GM23338 (cell line): ENCODE measurements around the gene GCAT. TPM values are rescaled to one million over a fixed set of nuclear protein-coding genes. Genes with fewer than 3 reads are reported as not detected.

ENCODE experiments used
- ATAC-seq: fragments of 200-7000 bp; cut with Tn5 transposase; 3 replicates; pipeline ENCODE4 v1.9.1; 2020
- DNase-seq: peaks from one replicate; pipeline ENCODE4 v3.0.0-alpha.2; 2015; ENCODE audit warnings: low spot score
- H2AFZ ChIP-seq: fragments of 200-600 bp; sonication (generic); 2 replicates; pipeline ENCODE4 v1.8.0; 2016; ENCODE audit warnings: antibody characterized with exemption, mild to moderate bottlenecking, moderate library complexity
- H3F3A ChIP-seq: fragments of 200-600 bp; sonication (generic); replicated peaks from 2 replicates; pipeline ENCODE4 v1.8.0; 2017; ENCODE audit warnings: antibody characterized with exemption, mixed run types, low read depth
- H3K27ac ChIP-seq: fragments of 200-600 bp; sonication (generic); 2 replicates; pipeline ENCODE4 v1.6.1; 2016; ENCODE audit warnings: low read depth
- H3K27me3 ChIP-seq: fragments of 200-600 bp; sonication (generic); 2 replicates; pipeline ENCODE4 v1.8.0; 2016; ENCODE audit warnings: mild to moderate bottlenecking, mixed run types, moderate library complexity; ENCODE audit not compliant: insufficient read depth
- H3K36me3 ChIP-seq: fragments of 200-600 bp; sonication (generic); 2 replicates; pipeline ENCODE4 v1.8.0; 2016; ENCODE audit warnings: mild to moderate bottlenecking; ENCODE audit not compliant: insufficient read depth
- H3K4me1 ChIP-seq: fragments of 200-600 bp; sonication (generic); 2 replicates; pipeline ENCODE4 v1.8.0; 2016; ENCODE audit warnings: mild to moderate bottlenecking, moderate library complexity; ENCODE audit not compliant: insufficient read depth
- H3K4me2 ChIP-seq: fragments of 200-600 bp; sonication (generic); 2 replicates; pipeline ENCODE4 v1.7.1; 2017; ENCODE audit warnings: mixed run types
- H3K4me3 ChIP-seq: fragments of 200-600 bp; sonication (generic); 2 replicates; pipeline ENCODE4 v1.6.1; 2016; ENCODE audit warnings: mixed run types
- H3K79me2 ChIP-seq: fragments of 200-600 bp; sonication (generic); replicated peaks from 2 replicates; pipeline ENCODE4 v1.8.0; 2017; ENCODE audit warnings: mild to moderate bottlenecking; ENCODE audit not compliant: insufficient read depth
- H3K9me2 ChIP-seq: fragments of 200-600 bp; sonication (generic); 2 replicates; pipeline ENCODE4 v1.8.0; 2017; ENCODE audit not compliant: insufficient read depth
- H4K20me1 ChIP-seq: fragments of 200-600 bp; sonication (generic); replicated peaks from 2 replicates; pipeline ENCODE4 v1.8.0; 2017; ENCODE audit warnings: mild to moderate bottlenecking; ENCODE audit not compliant: insufficient read depth
- H3K27ac Mint-ChIP-seq: 2 replicates; pipeline ENCODE4 v1.8.0; 2020; ENCODE audit warnings: inconsistent platforms, mild to moderate bottlenecking, moderate library complexity, mixed read lengths
- H3K27me3 Mint-ChIP-seq: 3 replicates; pipeline ENCODE4 v1.8.0; 2022; ENCODE audit warnings: low read depth, mild to moderate bottlenecking, moderate library complexity, mixed read lengths, inconsistent platforms; ENCODE audit not compliant: insufficient read depth, poor library complexity
- H3K36me3 Mint-ChIP-seq: 3 replicates; pipeline ENCODE4 v1.8.0; 2021; ENCODE audit warnings: low read depth, mild to moderate bottlenecking, inconsistent platforms, moderate library complexity, mixed read lengths
- H3K4me1 Mint-ChIP-seq: 3 replicates; pipeline ENCODE4 v1.8.0; 2020; ENCODE audit warnings: mild to moderate bottlenecking, inconsistent platforms, mixed read lengths
- H3K4me3 Mint-ChIP-seq: 3 replicates; pipeline ENCODE4 v1.8.0; 2021; ENCODE audit warnings: moderate library complexity, mild to moderate bottlenecking, inconsistent platforms, mixed read lengths
- H3K9me3 Mint-ChIP-seq: 3 replicates; pipeline ENCODE4 v1.8.0; 2020; ENCODE audit warnings: moderate library complexity, mild to moderate bottlenecking, inconsistent platforms, mixed read lengths
- EZH2phosphoT487 ChIP-seq: fragments of 200-600 bp; sonication (generic); IDR thresholded peaks from one replicate; pipeline ENCODE4 v1.8.1; 2018; ENCODE audit warnings: antibody characterized with exemption; ENCODE audit not compliant: unreplicated experiment
- NANOG ChIP-seq: IDR thresholded peaks from 2 replicates; pipeline ENCODE4 v1.6.1; 2016; ENCODE audit warnings: antibody characterized with exemption, borderline replicate concordance
- polyA plus RNA-seq: library from polyadenylated mRNA; unstranded; fragments of >200 nt; fragmentation: Nextera tagmentation; extraction: Ambion mirVana; gene quantifications from 2 replicates; pipeline ENCODE4 v1.2.1, GENCODE V29; 2016
- total RNA-seq: library from RNA; depleted of rRNA; stranded (reverse); fragments of >200 nt; shearing (Covaris generic); gene quantifications from 2 replicates; pipeline ENCODE4 v1.2.3, GENCODE V29; 2014
- TF ChIP-seq, protein P1 (sequence below): IDR thresholded peaks from one replicate; pipeline ENCODE4 v1.6.1; 2018; ENCODE audit warnings: antibody characterized with exemption; ENCODE audit not compliant: unreplicated experiment
- TF ChIP-seq, protein P2 (sequence below), 2 experiments: fragments of 200-600 bp in 1 of 2; sonication (generic) in 1 of 2; conservative IDR thresholded peaks; 2 replicates each; pipeline versions ENCODE4 v1.5.1 to v1.6.1; 2016 to 2017; ENCODE audit warnings: antibody characterized with exemption in 2 of 2, low read depth in 2 of 2, mild to moderate bottlenecking in 2 of 2, moderate library complexity in 1 of 2
- TF ChIP-seq, protein P3 (sequence below): IDR thresholded peaks from 2 replicates; pipeline ENCODE4 v1.6.1; 2016; ENCODE audit warnings: antibody characterized with exemption

Gene GCAT
- total and polyA plus RNA-seq, 2 experiments from 2014 or later = 36.8 to 61.3 TPM

DNA sequence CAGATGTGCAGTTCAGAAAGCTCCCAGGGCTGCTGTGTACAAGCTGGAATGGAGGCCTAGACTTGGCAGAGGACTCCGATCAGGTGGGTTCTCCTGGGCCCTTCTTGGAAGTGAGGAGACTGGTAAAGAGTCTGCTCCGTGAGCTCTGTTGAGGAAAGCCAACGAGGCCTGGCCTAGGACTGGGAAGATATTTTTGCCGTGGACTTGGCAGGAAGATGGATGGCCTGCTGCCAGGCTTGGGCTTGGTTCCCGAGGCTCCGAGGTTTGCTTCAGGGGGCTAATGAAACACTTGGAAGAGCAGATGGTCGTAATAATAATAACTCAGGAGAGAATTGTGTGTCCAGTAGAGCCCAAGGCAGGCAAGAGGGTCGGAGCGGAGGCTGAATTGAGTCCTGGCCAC, 19.3 kb downstream of the GCAT start (continued):
- TF ChIP-seq, protein P1, sequence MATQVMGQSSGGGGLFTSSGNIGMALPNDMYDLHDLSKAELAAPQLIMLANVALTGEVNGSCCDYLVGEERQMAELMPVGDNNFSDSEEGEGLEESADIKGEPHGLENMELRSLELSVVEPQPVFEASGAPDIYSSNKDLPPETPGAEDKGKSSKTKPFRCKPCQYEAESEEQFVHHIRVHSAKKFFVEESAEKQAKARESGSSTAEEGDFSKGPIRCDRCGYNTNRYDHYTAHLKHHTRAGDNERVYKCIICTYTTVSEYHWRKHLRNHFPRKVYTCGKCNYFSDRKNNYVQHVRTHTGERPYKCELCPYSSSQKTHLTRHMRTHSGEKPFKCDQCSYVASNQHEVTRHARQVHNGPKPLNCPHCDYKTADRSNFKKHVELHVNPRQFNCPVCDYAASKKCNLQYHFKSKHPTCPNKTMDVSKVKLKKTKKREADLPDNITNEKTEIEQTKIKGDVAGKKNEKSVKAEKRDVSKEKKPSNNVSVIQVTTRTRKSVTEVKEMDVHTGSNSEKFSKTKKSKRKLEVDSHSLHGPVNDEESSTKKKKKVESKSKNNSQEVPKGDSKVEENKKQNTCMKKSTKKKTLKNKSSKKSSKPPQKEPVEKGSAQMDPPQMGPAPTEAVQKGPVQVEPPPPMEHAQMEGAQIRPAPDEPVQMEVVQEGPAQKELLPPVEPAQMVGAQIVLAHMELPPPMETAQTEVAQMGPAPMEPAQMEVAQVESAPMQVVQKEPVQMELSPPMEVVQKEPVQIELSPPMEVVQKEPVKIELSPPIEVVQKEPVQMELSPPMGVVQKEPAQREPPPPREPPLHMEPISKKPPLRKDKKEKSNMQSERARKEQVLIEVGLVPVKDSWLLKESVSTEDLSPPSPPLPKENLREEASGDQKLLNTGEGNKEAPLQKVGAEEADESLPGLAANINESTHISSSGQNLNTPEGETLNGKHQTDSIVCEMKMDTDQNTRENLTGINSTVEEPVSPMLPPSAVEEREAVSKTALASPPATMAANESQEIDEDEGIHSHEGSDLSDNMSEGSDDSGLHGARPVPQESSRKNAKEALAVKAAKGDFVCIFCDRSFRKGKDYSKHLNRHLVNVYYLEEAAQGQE = no peak
- TF ChIP-seq, protein P2, sequence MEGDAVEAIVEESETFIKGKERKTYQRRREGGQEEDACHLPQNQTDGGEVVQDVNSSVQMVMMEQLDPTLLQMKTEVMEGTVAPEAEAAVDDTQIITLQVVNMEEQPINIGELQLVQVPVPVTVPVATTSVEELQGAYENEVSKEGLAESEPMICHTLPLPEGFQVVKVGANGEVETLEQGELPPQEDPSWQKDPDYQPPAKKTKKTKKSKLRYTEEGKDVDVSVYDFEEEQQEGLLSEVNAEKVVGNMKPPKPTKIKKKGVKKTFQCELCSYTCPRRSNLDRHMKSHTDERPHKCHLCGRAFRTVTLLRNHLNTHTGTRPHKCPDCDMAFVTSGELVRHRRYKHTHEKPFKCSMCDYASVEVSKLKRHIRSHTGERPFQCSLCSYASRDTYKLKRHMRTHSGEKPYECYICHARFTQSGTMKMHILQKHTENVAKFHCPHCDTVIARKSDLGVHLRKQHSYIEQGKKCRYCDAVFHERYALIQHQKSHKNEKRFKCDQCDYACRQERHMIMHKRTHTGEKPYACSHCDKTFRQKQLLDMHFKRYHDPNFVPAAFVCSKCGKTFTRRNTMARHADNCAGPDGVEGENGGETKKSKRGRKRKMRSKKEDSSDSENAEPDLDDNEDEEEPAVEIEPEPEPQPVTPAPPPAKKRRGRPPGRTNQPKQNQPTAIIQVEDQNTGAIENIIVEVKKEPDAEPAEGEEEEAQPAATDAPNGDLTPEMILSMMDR (conservative IDR thresholded peaks at IDR 0.05; ENCODE audit: low read depth in 2 of 2) = no peak
- no peak for TF ChIP-seq NANOG
- TF ChIP-seq EZH2phosphoT487 = no peak

DNA sequence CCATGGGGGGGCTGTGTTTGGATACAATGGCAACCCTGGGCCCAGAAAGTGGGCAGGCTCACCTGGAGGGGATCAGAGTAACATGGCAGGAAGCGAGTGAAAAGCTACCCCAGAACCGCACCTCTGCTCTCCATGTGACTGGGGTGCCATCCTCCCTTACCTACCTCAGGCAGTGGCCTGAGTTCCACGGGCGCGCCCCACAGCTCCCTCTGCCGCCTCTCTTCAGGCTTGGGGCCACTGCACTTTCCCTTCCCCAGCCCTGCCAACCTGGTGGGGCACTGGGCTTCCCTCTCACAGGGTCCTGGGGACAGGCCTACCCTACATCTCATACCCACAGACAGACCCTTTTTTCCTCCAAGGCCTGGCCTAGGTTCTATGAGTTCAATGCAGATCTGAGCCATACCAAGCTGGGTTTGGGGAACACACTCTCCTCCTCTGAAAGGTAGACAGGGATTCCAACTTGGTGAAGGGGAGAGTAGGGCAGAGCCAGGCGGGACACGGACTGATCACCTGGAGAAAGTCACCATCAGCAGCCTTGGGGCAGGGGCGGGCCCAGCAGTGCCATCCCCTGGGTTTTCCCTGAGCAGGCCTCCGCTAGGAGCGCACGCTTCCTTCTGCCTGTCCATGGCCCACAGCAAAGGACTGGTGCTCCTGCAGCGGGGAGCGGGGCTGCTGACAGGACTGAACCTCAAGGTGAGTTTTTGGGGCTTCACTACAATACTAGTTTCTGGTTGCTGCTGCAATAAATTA, 22.5 kb downstream of the GCAT start:
- no peaks in the 10 kb centered on the region for H3K9me2 ChIP-seq
- DNase-seq (no peak), ATAC-seq (peak; percentile 37; the same call in 1 of the 3 replicates)
- no peaks in the 10 kb centered on the region for H3K4me1 ChIP-seq
- no peaks in the 10 kb centered on the region; the same call in 1 of the 2 replicates for H3K36me3 ChIP-seq
- no peak overlapping the region; the same call in 2 of the 3 replicates for H3K4me3 Mint-ChIP-seq
- no peak overlapping the region for H3K27ac ChIP-seq
- no peak overlapping the region for H3K27ac Mint-ChIP-seq
- H3K4me1 Mint-ChIP-seq = no peaks in the 10 kb centered on the region
- peaks cover 13% of the 10 kb centered on the region for H3K27me3 Mint-ChIP-seq
- H3K27me3 ChIP-seq = peaks cover 14% of the 10 kb centered on the region
- no peaks in the 10 kb centered on the region for H3K79me2 ChIP-seq
- no peak overlapping the region for H2AFZ ChIP-seq
- peaks cover 15% of the 10 kb centered on the region; the same call in 2 of the 3 replicates for H3K36me3 Mint-ChIP-seq
- H3K4me2 ChIP-seq = no peak overlapping the region
- H3K4me3 ChIP-seq = no peak overlapping the region
- H4K20me1 ChIP-seq = no peaks in the 10 kb centered on the region
- no peaks in the 10 kb centered on the region for H3K9me3 Mint-ChIP-seq
- peaks cover 5% of the 10 kb centered on the region; the same call in 1 of the 2 replicates for H3F3A ChIP-seq
- TF ChIP-seq, protein P2 (conservative IDR thresholded peaks at IDR 0.05; ENCODE audit: low read depth in 2 of 2) = peak in 1 of 2 experiments; percentile 9; a peak in 1 of 4 replicates
- TF ChIP-seq, protein P3, sequence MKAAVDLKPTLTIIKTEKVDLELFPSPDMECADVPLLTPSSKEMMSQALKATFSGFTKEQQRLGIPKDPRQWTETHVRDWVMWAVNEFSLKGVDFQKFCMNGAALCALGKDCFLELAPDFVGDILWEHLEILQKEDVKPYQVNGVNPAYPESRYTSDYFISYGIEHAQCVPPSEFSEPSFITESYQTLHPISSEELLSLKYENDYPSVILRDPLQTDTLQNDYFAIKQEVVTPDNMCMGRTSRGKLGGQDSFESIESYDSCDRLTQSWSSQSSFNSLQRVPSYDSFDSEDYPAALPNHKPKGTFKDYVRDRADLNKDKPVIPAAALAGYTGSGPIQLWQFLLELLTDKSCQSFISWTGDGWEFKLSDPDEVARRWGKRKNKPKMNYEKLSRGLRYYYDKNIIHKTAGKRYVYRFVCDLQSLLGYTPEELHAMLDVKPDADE = no peak
- TF ChIP-seq, protein P1 = no peak
